NCI-H1105 treated with DMSO at 0.1 percent for 48 hours (cell line): ENCODE results near the gene COX7A2.

ENCODE experiments used
- DNase-seq: peaks from one replicate; lab custom pipeline; 2025; lab: John Stamatoyannopoulos, UW

Gene COX7A2

DNA sequence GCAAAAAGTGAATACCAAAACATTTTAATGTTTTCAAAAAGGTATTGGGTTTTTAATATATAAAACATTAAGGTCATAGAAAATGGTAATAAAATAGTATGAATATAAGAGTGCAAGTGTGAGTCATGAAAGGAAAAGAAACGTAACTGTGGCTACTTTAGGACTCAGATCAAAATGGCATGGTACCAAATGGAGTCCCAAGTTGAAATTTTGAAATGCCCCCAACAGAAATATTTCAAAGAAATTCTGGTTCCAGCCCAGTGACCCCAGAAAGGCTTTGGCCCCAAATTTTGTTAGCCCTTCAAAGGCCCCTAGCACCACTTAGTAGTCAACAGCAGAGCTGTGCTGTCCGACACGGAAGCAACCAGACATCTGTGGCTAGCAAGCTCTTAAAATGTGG, 43.7 kb downstream of the COX7A2 start:
- no peak for DNase-seq

- DNase-seq, result no peak
Observed at GRCh38 chr6:75196081-75196687, 47.4 kb downstream of the COX7A2 start.

DNA sequence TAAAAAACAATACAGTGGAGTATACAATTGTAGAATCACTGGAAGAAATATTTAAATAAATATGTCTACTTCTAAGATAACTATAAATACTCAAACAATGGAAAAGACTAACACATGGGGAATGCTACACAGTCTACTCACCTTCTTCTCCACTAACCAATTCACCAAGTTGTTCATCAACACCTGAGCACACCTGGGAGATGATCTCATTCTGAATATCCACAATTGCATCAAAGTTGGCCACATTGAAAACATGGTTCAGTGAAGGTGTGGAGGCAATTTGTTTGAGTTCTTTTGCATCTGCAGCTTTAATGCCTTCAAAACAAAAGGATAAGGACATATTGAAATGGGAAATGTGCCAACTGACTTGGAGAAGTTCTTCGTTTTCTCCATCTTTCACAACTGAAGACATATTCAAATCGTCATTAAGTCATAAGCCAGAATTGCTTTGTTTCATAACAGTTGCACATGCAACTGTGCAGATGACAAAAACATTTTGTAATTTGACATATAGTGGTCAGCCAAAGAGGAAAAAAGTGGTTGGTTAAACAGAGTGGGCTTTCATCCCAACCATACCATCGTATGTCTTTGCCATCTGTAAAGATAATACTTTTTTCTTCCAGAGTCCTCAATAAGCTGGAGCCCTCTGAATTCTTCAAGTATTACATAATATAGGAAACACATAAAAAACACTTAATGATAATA, 55.2 kb downstream of the COX7A2 start:
- DNase-seq, result no peak
